ENCODE measurements around the gene ABHD14A. TPM values are rescaled to one million over a fixed set of nuclear protein-coding genes. Genes with fewer than 3 reads are reported as not detected.
"Not testable (repeated sequence)": the region's sequence is repeated elsewhere in the genome, so short reads cannot be mapped to it uniquely, and the experiment has no call there.

Gene ABHD14A
- total RNA-seq, 4 donors from 2014 or later = 19.0 to 53.4 (median 24.5) TPM

GRCh38 chr3:51985063-51985462 lies 10.2 kb downstream of the ABHD14A start:
- DNase-seq (ENCODE audit: low spot score) = no peak
- ATAC-seq (ENCODE audit: low FRiP score) = no peak
- TF ChIP-seq CTCF (IDR thresholded peaks at IDR 0.05) = no peak

GRCh38 chr3:51986010-51986947 lies 11.4 kb downstream of the ABHD14A start:
- ATAC-seq (ENCODE audit: low FRiP score) (no peak), DNase-seq (ENCODE audit: low spot score) (no peak)
- no peak for TF ChIP-seq CTCF (IDR thresholded peaks at IDR 0.05)

- DNase-seq (ENCODE audit: low spot score) (no peak), ATAC-seq (ENCODE audit: low FRiP score) (no peak)
- no peak for TF ChIP-seq CTCF (IDR thresholded peaks at IDR 0.05)
Measured at GRCh38 chr3:51987568-51987967, 12.7 kb downstream of the ABHD14A start.

GRCh38 chr3:51988286-51989146 lies 13.7 kb downstream of the ABHD14A start:
- no peak for ATAC-seq (ENCODE audit: low FRiP score)
- no peak for DNase-seq (ENCODE audit: low spot score)
- TF ChIP-seq CTCF (IDR thresholded peaks at IDR 0.05) = no peak

GRCh38 chr3:51990501-51990971 lies 15.7 kb downstream of the ABHD14A start:
- not testable (repeated sequence) for ATAC-seq (ENCODE audit: low FRiP score); DNase-seq (ENCODE audit: low spot score)

GRCh38 chr3:51992017-51992682 lies 17.3 kb downstream of the ABHD14A start:
- DNase-seq (ENCODE audit: low spot score) = no peak
- no peak for ATAC-seq (ENCODE audit: low FRiP score)
- no peak for TF ChIP-seq CTCF (IDR thresholded peaks at IDR 0.05)

GRCh38 chr3:51993657-51994056 lies 18.8 kb downstream of the ABHD14A start:
- ATAC-seq (ENCODE audit: low FRiP score); DNase-seq (ENCODE audit: low spot score): not testable (repeated sequence)
